ENCODE data around the gene SARDH.

Gene SARDH

DNA sequence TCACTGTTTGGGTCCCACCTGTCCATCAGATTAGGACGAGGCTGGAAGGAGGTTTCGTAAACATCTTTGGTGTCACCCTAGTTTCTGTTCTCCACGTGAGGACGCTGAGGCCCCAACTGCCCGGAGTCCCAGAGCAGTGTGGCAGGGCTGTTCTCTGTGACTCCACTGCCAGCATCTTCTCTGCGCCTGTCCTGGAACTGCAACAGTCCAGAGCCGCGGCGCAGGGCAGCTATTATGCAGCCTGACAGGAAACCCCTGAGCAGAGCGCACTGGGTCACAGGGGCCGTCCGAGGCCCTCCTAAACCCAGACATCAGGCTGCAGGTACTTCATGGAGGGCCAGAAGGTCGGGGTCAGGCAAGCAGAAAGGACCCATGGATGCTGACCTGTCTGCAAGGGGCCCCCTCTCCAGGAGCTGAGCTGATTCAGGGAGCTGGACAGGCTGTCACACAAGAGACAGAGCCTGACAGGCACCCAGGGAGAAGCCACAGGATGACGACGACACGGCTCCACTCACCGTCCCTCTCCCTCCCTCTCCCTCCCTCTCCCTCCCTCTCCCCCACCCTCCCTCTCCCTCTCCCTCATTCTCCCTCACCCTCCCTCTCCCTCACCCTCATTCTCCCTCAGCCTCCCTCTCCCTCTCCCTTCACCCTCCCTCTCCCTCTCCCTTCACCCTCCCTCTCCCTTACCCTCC is 70.2 kb downstream of the SARDH start:
- in situ Hi-C loops (cut with HindIII; ENCODE audit: low pct_ligation_motif_present, low pct_unique_long_range_greater_than_20kb, low sequenced_read_pairs) = no loop called here
- no peak for DNase-seq

DNA sequence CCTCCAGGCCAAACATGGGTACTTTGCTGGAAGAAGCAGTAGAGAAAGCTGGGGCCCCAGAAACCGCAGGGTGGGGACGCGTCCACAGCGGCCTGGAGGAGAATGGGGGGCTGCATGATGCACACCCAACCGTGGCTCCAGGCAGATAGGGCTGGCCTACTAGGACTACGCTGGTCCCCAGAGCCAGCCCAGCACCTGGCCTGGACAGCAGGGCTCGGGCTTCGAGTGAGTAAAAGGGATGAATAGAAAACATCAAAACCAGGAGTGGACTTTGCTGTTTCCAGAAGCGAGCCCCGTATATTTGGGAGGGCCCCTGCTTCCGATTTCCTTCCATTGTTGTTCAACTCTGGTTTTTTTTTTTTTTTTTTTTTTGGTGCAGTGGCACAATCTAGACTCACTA is 71.3 kb downstream of the SARDH start:
- in situ Hi-C loops (cut with HindIII; ENCODE audit: low pct_ligation_motif_present, low pct_unique_long_range_greater_than_20kb, low sequenced_read_pairs) = no loop called here
- no peak for DNase-seq

DNA sequence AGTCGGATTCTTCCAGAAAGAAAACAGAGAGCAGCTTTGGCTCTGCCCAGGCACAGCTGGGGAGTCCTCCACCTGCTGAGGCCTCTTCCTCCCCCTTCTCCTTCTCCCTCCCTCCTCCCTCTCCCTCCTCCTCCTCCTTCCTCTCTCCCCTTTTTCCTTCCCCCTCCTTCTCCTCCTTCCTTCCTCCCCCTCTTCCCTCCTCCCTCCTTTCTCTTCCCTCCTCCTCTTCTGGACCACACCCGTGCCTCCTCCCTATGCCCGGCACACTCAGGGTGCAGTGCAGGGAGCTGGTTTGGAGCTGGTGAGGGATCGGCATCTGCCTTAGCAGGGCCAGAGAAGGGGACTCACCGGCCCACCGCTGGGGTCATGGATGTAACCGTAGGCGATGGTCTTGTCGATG is 71.8 kb downstream of the SARDH start:
- in situ Hi-C loops (cut with HindIII; ENCODE audit: low pct_ligation_motif_present, low pct_unique_long_range_greater_than_20kb, low sequenced_read_pairs) = no loop called here
- DNase-seq = no peak

DNA sequence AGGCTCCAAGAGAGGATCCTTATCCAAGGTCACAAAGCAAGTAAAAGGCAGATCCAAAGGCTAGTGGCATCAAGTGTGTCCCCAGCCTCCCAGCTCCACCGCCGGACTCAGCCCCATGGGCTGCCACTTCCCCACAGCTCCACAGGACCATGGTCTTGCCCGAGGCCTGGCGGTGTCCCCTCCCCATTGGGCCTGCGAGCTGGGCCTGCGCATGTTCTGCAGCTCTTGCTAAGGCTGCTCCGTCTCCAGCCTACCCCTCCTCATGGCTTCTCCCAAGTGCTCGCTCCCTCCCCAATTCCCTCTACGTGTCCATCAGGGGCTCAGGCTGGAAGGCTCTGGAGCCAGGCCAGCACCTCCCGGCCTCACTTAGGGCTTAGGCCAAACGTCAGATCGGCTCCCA is 72.6 kb downstream of the SARDH start:
- in situ Hi-C loops (cut with HindIII; ENCODE audit: low pct_ligation_motif_present, low pct_unique_long_range_greater_than_20kb, low sequenced_read_pairs) = no loop called here
- DNase-seq = no peak

DNA sequence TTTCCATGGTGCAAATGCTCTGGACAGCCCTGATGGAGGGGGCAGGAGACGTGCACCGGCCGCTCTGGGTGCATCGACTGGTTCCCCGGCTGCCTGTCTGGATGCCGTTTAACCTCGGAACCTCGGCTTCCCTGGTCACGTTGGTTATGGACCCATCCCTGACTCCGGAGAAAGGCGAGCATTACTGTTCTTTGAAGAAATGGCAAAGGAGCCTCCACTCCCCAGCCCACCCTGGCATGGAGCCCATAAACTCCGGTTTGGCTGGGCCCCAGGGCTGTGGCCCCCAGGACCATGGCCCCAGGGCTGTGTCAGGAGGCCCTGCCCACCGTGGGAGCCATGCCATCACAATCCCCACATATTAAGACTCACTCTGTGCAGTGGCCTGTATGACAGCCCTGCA is 73.1 kb downstream of the SARDH start:
- in situ Hi-C loops (cut with HindIII; ENCODE audit: low pct_ligation_motif_present, low pct_unique_long_range_greater_than_20kb, low sequenced_read_pairs) = no loop called here
- no peak for DNase-seq

DNA sequence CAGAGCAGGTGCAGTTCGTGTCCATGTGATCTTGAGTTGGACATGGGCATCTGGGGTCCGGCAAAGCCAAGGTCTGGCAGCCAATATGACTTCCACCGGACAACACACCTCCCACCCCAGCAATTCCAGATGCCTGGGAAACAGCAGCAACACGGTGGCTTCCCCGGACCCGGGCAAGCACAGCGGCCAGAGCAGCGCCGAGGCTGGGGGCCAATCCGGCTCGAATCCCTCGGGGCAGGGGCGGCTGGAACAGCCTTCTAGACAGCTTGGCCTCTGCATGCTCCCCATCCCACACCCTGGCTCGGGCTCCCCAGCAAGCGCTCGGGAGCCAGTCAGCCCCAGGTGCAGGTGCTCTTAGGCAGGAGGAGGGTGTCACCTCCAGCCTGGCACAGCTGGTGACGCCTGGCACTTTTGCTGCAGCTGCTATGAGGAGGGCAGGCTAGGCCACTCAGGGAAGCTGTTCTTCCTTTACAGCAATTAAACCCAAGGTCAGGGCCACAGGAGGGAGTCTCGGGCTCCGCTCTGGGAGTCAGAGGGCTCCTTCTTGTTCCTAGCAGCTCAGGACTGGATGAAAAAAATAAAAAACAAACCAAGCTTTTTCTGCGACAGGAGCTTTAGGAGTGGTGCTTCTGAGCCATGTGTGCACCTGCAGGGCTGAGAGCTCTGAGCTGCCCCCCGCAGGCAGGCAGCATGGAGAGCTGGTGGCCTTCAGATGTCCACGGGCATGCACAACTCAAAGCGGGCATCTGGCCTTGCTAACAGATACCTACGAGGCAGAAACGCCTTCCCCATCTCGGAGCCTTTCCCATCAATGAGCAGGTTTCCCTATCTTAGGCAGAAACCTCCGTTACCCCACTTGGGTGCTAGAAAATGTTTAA is 73.7 kb downstream of the SARDH start:
- in situ Hi-C loops (cut with HindIII; ENCODE audit: low pct_ligation_motif_present, low pct_unique_long_range_greater_than_20kb, low sequenced_read_pairs) = no loop called here
- no peak for DNase-seq

DNA sequence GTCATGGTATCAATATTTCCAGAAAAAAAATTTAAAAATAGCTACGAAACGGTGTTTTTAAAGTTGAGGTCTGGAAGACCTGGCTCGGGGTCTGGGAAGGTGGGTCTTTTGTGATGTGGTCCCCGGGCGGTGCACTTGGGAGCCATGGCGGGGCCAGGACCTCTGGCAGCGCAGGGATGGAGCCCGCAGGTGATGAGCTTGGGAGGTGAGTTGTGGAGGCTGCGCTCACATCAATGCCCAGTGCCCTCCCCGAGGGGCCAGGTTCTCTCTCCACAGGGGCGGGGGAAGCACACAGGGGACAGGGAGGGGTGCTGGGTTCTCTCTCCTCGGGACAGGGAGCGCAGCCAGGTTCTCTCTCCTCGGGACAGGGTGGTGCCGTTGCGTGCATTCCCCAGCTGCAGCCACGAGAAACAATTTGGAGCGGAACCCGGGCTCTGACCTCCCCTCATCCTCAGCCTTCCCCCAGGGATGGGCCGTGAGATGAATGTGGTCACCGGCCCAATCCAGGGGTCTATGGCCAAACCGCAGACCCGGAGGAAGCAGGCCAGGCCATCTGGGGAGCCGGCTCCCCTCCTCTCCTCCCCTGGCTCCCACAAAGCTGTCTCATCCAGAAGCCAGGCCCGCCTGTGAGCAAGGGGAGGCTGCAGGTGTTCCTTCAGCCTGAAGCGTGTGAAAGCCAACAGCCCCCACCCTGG is 76.2 kb downstream of the SARDH start:
- in situ Hi-C loops (cut with HindIII; ENCODE audit: low pct_ligation_motif_present, low pct_unique_long_range_greater_than_20kb, low sequenced_read_pairs) = no loop called here
- no peak for DNase-seq

DNA sequence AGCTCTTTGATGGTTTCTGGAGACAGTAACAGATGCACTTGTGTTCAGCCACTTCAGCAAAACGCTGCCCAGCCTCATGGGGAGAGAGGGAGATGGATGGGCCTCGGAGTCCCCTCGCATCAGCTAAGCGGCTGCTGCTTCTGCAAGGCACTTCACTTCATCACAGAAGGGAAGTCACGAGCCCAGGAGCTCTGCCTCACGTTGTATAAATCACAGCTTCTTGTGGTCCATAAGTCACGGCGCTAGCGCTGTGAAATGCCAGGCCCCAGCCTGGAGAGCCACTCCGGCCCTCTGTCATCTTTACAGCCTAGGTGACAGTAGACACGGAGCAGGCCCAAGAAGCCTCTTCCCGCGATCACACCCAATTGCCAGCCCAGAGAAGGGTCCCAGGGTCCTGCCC is 78.6 kb downstream of the SARDH start:
- in situ Hi-C loops (cut with HindIII; ENCODE audit: low pct_ligation_motif_present, low pct_unique_long_range_greater_than_20kb, low sequenced_read_pairs) = no loop called here

DNA sequence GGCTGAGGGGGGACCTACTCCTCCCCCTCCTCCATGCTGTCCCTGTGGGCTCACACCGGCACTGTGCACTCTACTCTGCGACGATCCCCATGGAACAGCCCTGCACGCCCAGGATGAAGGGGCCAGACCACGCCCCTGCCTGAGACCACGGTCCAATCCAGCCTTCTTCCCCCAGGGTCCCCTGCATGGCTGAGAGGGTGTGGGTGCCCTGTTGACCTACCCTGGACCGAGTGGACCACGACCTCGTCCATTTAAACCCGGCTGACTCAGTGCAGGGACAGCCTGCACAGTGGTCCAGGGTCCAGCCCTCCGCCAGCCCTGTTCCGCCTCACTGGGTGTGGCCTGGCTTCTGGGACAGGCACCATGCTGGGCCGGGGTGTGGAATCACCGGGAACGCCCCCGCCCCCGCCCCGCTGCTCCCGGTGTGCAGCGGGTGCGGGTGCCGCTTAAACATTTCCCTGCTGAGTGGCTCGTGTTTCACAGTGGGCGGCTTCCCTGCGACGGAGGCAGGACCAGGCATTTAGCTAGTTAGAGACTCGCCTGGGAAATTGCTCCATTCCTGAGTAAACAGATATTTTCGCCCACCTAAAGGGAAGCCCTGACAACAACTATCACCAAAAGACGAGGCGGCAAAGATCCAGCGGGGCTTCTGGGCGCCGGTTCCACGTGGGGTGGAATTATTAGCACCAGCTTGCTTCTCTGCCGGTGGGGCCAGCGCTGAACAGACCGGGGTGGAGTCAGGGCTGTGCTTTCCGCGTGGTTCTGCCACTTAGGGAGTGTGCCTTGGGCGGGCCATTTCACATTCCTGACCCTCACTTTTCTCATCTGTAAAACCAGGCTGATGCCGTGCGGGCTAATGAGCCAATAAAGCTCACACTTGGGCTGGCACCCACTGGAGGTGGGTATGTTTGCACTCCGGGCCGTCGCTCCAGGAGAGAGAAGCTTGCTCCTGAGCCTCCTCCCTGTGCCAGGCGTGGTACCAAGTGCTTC is 79.4 kb downstream of the SARDH start:
- DNase-seq = peak; percentile 47
- in situ Hi-C loops (cut with HindIII; ENCODE audit: low pct_ligation_motif_present, low pct_unique_long_range_greater_than_20kb, low sequenced_read_pairs) = no loop called here

More for the DNA sequence above, 78.6 kb downstream of the SARDH start:
- DNase-seq = no peak

DNA sequence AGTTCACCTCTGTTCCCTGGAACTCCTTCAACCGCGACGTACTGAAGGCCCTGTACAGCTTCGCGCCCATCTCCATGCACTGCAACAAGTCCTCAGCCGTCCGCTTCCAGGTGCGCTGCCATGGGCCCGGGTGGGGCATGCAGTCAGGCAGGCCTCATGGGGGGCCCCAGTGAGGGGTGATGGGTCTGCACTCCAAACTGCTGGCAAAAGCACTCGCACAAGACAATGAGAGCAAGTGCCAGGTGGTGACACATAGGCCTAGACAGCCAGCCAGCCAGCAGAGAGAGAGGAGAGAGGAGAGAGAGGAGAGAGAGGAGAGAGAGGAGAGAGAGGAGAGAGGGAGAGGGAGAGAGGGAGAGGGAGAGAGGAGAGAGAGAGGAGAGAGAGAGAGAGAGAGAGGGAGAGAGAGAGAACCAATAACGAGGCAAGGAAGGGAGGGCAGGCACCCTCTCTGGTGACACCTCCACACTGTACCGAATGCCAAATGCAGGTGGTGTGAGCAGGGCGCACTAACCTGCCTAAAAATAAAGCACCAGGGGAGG is 81.0 kb downstream of the SARDH start:
- DNase-seq = no peak
- in situ Hi-C loops (cut with HindIII; ENCODE audit: low pct_ligation_motif_present, low pct_unique_long_range_greater_than_20kb, low sequenced_read_pairs) = no loop called here

DNA sequence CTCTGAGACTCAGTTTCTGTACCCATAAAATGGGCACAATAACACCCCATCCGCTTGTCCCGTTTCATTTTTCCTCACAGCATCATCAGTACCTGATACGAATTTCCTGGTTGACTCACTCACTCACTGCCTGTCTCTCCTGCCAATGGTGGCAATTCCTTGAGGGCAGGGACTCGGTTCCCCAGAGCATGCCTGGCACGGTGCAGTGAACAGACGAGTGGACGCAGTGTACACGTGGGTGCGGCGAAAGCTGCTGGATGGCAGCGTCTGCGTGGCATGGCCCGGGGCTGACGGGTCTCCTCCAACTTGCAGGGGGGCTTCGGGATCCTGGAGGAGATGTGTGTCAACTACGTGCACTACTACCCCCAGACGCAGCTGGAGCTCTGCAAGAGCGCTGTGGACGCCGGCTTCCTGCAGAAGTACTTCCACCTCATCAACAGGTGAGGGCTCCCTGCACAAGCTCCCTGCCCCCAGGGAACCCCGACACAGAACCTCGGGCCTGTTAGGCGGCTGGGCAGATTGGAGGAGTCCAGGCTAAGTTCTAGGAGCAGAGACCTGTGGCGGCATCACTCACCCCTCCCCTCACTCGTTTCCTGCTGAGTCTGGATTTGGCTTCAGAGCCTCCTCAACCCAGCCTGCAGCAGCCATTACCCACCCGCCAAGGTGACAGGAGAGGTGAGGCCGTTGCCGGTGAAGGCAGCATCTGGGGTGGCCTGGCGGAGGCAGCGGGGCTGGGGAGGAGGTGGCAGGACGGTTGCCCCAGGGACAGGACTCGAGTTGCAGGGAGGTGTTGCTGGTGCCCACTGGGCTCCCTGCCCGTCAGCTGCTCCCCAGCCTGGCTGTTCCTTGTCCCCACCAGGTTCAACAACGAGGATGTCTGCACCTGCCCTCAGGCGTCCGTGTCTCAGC is 81.7 kb downstream of the SARDH start:
- in situ Hi-C loops (cut with HindIII; ENCODE audit: low pct_ligation_motif_present, low pct_unique_long_range_greater_than_20kb, low sequenced_read_pairs) = no loop called here
- no peak for DNase-seq

DNA sequence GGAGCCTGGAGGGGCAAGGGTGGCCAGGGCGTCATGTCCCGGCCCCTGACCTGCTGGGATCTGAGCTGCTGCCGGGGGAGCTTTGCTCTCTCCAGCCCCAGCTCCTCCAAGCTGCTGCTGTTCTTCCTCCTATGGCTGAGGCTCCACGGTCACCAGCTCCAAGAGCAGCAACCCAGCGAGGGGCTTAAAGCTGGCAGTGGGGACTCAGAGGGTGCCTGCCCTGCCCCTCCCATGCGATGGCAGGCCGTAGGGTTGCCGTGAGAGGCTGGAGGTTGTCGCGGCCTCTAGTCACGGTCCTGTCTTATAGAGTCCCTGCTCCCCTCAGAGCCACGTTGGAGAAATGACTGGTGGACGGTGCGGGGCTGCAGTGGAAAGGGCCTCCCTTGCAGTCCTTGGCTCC is 82.5 kb downstream of the SARDH start:
- in situ Hi-C loops (cut with HindIII; ENCODE audit: low pct_ligation_motif_present, low pct_unique_long_range_greater_than_20kb, low sequenced_read_pairs) = no loop called here
- DNase-seq = no peak

DNA sequence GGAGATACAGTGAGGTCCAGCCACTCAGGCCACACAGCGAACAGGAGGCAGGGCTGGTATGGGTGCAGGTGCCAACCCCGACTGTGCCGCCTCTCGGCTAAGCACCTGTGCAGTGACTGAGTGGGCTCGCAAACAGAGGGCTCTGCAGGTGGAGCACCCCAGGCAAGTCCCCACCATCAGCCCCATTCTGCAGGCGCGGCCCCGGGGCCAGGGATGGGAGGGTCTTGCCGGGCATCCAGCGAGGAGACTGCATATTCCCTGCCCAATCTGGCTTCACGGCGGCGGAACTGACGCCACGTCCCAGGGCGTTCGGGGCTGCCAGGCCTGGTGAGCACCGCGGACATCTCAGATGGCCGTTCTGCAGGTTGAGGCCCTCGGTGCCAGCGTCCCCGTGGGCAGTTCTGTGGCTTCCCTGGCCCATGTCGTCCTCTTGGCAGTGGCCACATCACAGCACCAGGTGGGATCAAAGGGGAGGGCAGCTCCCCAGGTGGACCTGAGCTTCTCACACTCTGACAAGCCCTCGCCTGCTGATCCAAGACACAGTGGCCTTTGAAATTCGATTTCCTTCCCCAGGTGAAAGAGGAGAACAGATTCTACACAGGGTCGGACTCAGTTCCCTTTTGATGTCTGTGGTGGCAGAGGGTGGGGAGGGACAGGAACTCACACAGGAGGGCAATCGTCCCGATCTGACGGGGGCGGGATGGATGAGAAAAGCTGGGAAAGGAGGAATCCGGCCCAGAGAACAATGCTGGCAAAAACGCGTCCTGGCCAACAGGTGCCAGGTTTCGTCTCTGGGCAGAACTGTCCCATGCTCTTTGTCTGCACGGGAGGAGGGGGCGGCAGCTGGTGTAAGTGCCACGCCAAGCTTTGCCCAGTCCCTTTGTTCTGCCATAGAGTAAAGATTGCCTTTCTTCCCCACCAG is 83.2 kb downstream of the SARDH start:
- no peak for DNase-seq
- in situ Hi-C loops (cut with HindIII; ENCODE audit: low pct_ligation_motif_present, low pct_unique_long_range_greater_than_20kb, low sequenced_read_pairs) = no loop called here

DNA sequence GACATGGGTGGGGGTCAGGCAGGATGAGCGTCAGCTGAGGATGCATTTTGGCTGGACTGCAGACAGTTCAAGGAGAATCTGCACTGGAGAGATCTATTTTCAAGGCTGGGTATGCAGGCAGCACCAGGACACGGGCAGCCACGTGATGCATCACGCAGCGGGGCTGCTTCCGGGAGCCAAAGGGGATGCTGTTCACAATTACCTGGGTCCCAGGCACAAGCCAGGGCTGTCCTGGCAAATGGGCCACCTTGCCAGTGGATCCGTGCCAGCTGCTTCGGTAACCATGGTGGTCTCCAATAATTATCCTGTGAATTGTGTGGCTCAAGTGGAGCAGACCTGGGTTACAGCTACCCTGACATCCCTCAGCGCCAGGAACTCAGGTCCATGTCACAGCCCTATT is 84.5 kb downstream of the SARDH start:
- in situ Hi-C loops (cut with HindIII; ENCODE audit: low pct_ligation_motif_present, low pct_unique_long_range_greater_than_20kb, low sequenced_read_pairs) = no loop called here
- DNase-seq = no peak

DNA sequence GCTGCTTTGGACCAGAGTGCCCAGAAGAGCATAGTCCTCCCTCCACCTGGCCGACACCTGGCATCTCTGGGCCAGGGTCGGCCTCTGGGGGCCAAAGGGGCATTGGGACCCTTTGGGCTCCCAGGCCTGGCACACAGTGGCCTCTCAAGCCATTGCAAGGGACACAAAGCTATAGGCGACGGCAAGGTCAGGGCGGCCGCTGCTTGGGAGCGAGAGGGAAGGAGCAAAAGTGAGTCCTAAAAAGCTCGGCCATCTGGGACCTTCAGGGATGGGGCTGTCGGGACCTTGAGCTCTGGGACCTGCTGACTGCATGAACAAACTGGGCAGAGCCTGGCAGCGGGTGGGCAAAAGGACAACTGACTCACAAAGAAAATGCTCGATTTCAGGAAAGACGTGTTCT is 88.1 kb downstream of the SARDH start:
- in situ Hi-C loops (cut with HindIII; ENCODE audit: low pct_ligation_motif_present, low pct_unique_long_range_greater_than_20kb, low sequenced_read_pairs) = no loop called here
- DNase-seq = no peak

DNA sequence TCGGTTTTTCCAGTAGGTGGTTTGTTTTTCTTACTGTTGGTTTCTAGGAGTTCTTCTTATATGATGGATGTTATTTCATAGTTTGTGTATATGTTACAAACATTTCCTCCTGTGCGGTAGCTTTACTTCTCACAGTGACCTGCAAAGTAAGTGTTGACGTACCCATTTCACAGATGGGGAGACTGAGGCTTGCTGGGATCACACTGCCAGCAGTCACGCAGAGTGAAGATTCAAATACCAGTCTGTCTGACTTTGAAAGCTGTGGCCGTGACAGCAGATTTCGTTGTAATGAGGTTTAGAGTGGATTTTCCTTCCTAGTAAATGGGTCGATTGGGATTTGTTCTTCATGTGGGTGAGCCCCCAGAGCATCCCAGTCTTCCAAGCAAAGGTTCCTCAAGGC is 89.0 kb downstream of the SARDH start:
- in situ Hi-C loops (cut with HindIII; ENCODE audit: low pct_ligation_motif_present, low pct_unique_long_range_greater_than_20kb, low sequenced_read_pairs) = no loop called here
- no peak for DNase-seq

Measured in ACHN (cell line).